ENCODE measurements around the gene SMIM20.

GRCh38 chr4:25970226-25970675 lies 56.2 kb downstream of the SMIM20 start:
- TF ChIP-seq CTCF (conservative IDR thresholded peaks at IDR 0.05; ENCODE audit: low read length) (no peak), EZH2phosphoT487 (IDR thresholded peaks at IDR 0.05; ENCODE audit: borderline replicate concordance) (no peak)
